BLaER1 (cell line): Measurements from ENCODE around the gene TIAM2.

Source experiments
- H3K27ac ChIP-seq: shearing (Covaris generic); formaldehyde crosslinking; 2 replicates; pipeline ENCODE4 v1.8.1; 2022
- H3K27me3 ChIP-seq: shearing (Covaris generic); formaldehyde crosslinking; 2 replicates; pipeline ENCODE4 v1.8.1; 2022
- H3K36me3 ChIP-seq: shearing (Covaris generic); formaldehyde crosslinking; 2 replicates; pipeline ENCODE4 v1.8.1; 2022
- H3K4me1 ChIP-seq: shearing (Covaris generic); formaldehyde crosslinking; 2 replicates; pipeline ENCODE4 v1.8.1; 2022
- H3K4me2 ChIP-seq: shearing (Covaris generic); formaldehyde crosslinking; 2 replicates; pipeline ENCODE4 v1.8.1; 2022
- H3K4me3 ChIP-seq: shearing (Covaris generic); formaldehyde crosslinking; 2 replicates; pipeline ENCODE4 v1.8.1; 2022
- H3K9ac ChIP-seq: shearing (Covaris generic); formaldehyde crosslinking; 2 replicates; pipeline ENCODE4 v1.8.1; 2022
- H3K9me3 ChIP-seq: shearing (Covaris generic); formaldehyde crosslinking; 2 replicates; pipeline ENCODE4 v1.8.1; 2022
- H4K20me1 ChIP-seq: shearing (Covaris generic); formaldehyde crosslinking; 2 replicates; pipeline ENCODE4 v1.8.1; 2022
- Cebpa-rat ChIP-seq: shearing (Covaris generic); IDR thresholded peaks from 2 replicates; pipeline ENCODE4 v1.8.1; 2022

TIAM2 gene

GRCh38 chr6:155234167-155234566 lies 239.1 kb downstream of the TIAM2 start:
- Histone ChIP-seq H3K27ac (no peak overlapping the region), H3K27me3 (no peaks in the 10 kb centered on the region), H3K9me3 (peaks cover 26% of the 10 kb centered on the region), H4K20me1 (no peaks in the 10 kb centered on the region), H3K36me3 (peaks cover 15% of the 10 kb centered on the region; the same call in 1 of the 2 replicates), H3K9ac (no peak overlapping the region), H3K4me1 (no peaks in the 10 kb centered on the region), H3K4me3 (no peak overlapping the region), H3K4me2 (no peak overlapping the region)
- no peak for TF ChIP-seq Cebpa-rat

GRCh38 chr6:155234687-155235086 lies 239.6 kb downstream of the TIAM2 start:
- TF ChIP-seq Cebpa-rat = no peak
- Histone ChIP-seq H3K27me3 (no peaks in the 10 kb centered on the region), H3K9ac (no peak overlapping the region)

GRCh38 chr6:155235087-155235486 lies 240.0 kb downstream of the TIAM2 start:
- H3K27ac ChIP-seq = no peak overlapping the region
- H4K20me1 ChIP-seq = no peaks in the 10 kb centered on the region
- H3K4me2 ChIP-seq = no peak overlapping the region
- H3K36me3 ChIP-seq = peaks cover 10% of the 10 kb centered on the region
- no peak overlapping the region for H3K9ac ChIP-seq
- no peak overlapping the region for H3K4me3 ChIP-seq
- no peaks in the 10 kb centered on the region for H3K4me1 ChIP-seq
- no peaks in the 10 kb centered on the region for H3K27me3 ChIP-seq
- TF ChIP-seq Cebpa-rat = no peak
- peaks cover 25% of the 10 kb centered on the region for H3K9me3 ChIP-seq

More at GRCh38 chr6:155234687-155235086, 239.6 kb downstream of the TIAM2 start:
- H3K9me3 ChIP-seq = peaks cover 25% of the 10 kb centered on the region
- no peaks in the 10 kb centered on the region for H4K20me1 ChIP-seq
- no peak overlapping the region for H3K4me2 ChIP-seq
- no peak overlapping the region for H3K4me3 ChIP-seq
- no peak overlapping the region for H3K27ac ChIP-seq
- peaks cover 14% of the 10 kb centered on the region; the same call in 1 of the 2 replicates for H3K36me3 ChIP-seq
- H3K4me1 ChIP-seq = no peaks in the 10 kb centered on the region

- Histone ChIP-seq H3K4me3 (no peak overlapping the region), H3K4me1 (no peaks in the 10 kb centered on the region), H3K27me3 (no peaks in the 10 kb centered on the region), H3K9me3 (peaks cover 25% of the 10 kb centered on the region), H4K20me1 (no peaks in the 10 kb centered on the region), H3K36me3 (peaks cover 15% of the 10 kb centered on the region), H3K4me2 (no peak overlapping the region), H3K9ac (no peak overlapping the region), H3K27ac (no peak overlapping the region)
- TF ChIP-seq Cebpa-rat = no peak
These were observed 242.5 kb downstream of the TIAM2 start for GRCh38 chr6:155237613-155238012.

GRCh38 chr6:155240905-155241600 lies 245.9 kb downstream of the TIAM2 start:
- Histone ChIP-seq H3K27ac (no peak overlapping the region), H4K20me1 (no peaks in the 10 kb centered on the region), H3K27me3 (no peaks in the 10 kb centered on the region), H3K4me3 (no peak overlapping the region), H3K9me3 (peaks cover 25% of the 10 kb centered on the region), H3K4me2 (no peak overlapping the region), H3K4me1 (no peaks in the 10 kb centered on the region), H3K36me3 (peaks cover 15% of the 10 kb centered on the region), H3K9ac (no peak overlapping the region)
- no peak for TF ChIP-seq Cebpa-rat

- peaks cover 21% of the 10 kb centered on the region for H3K9me3 ChIP-seq
- no peaks in the 10 kb centered on the region for H3K27me3 ChIP-seq
- no peaks in the 10 kb centered on the region for H3K4me1 ChIP-seq
- no peak overlapping the region for H3K4me3 ChIP-seq
- no peak overlapping the region for H3K4me2 ChIP-seq
- H4K20me1 ChIP-seq = no peaks in the 10 kb centered on the region
- no peak overlapping the region for H3K27ac ChIP-seq
- TF ChIP-seq Cebpa-rat = no peak
- H3K9ac ChIP-seq = no peak overlapping the region
- peaks cover 15% of the 10 kb centered on the region for H3K36me3 ChIP-seq
These were observed 246.9 kb downstream of the TIAM2 start for GRCh38 chr6:155241966-155242365.

GRCh38 chr6:155244434-155244833 lies 249.3 kb downstream of the TIAM2 start:
- Histone ChIP-seq H4K20me1 (no peaks in the 10 kb centered on the region), H3K9me3 (0 out of 2 replicates have a peak, but pooled peaks cover 5% of the 10 kb centered on the region), H3K4me2 (no peak overlapping the region), H3K9ac (no peak overlapping the region), H3K27me3 (no peaks in the 10 kb centered on the region), H3K27ac (no peak overlapping the region), H3K4me1 (no peaks in the 10 kb centered on the region), H3K4me3 (no peak overlapping the region), H3K36me3 (peaks cover 19% of the 10 kb centered on the region)
- TF ChIP-seq Cebpa-rat = no peak

GRCh38 chr6:155245193-155245592 lies 250.1 kb downstream of the TIAM2 start:
- no peak overlapping the region for H3K4me3 ChIP-seq
- TF ChIP-seq Cebpa-rat = no peak
- no peaks in the 10 kb centered on the region for H3K27me3 ChIP-seq
- H3K9me3 ChIP-seq = no peaks in the 10 kb centered on the region
- no peaks in the 10 kb centered on the region for H4K20me1 ChIP-seq
- H3K9ac ChIP-seq = no peak overlapping the region
- H3K4me1 ChIP-seq = no peaks in the 10 kb centered on the region
- H3K36me3 ChIP-seq = peaks cover 25% of the 10 kb centered on the region
- H3K27ac ChIP-seq = no peak overlapping the region
- no peak overlapping the region for H3K4me2 ChIP-seq

- Histone ChIP-seq H3K27ac (no peak overlapping the region), H3K4me3 (no peak overlapping the region)
- TF ChIP-seq Cebpa-rat = no peak
These were observed 250.7 kb downstream of the TIAM2 start for GRCh38 chr6:155245831-155246230.

GRCh38 chr6:155246825-155247224 lies 251.7 kb downstream of the TIAM2 start:
- no peak for TF ChIP-seq Cebpa-rat
- Histone ChIP-seq H3K27ac (no peak overlapping the region), H3K27me3 (no peaks in the 10 kb centered on the region), H4K20me1 (no peaks in the 10 kb centered on the region), H3K9ac (no peak overlapping the region), H3K9me3 (no peaks in the 10 kb centered on the region), H3K36me3 (peaks cover 34% of the 10 kb centered on the region), H3K4me3 (no peak overlapping the region), H3K4me1 (no peaks in the 10 kb centered on the region), H3K4me2 (no peak overlapping the region)

More at GRCh38 chr6:155245831-155246230, 250.7 kb downstream of the TIAM2 start:
- Histone ChIP-seq H3K27me3 (no peaks in the 10 kb centered on the region), H3K9ac (no peak overlapping the region), H3K4me2 (no peak overlapping the region), H3K4me1 (no peaks in the 10 kb centered on the region), H3K9me3 (no peaks in the 10 kb centered on the region), H3K36me3 (peaks cover 24% of the 10 kb centered on the region), H4K20me1 (no peaks in the 10 kb centered on the region)
